Chondrocyte (in vitro differentiated cells): Measurements from ENCODE around the gene CCDC7. TPM values are rescaled to one million over a fixed set of nuclear protein-coding genes. Genes with fewer than 3 reads are reported as not detected.
"Not testable (repeated sequence)": the region's sequence is repeated elsewhere in the genome, so short reads cannot be mapped to it uniquely, and the experiment has no call there.

Source experiments
- DNase-seq: peaks from one replicate; pipeline ENCODE4 v3.0.0; 2021; ENCODE audit warnings: mixed read lengths, low spot score
- H3K27ac Mint-ChIP-seq: one replicate; pipeline ENCODE4 v1.8.0; 2021; ENCODE audit warnings: mild to moderate bottlenecking, moderate library complexity, mixed read lengths; ENCODE audit not compliant: unreplicated experiment
- H3K27me3 Mint-ChIP-seq: 2 replicates; pipeline ENCODE4 v1.8.0; 2021; ENCODE audit warnings: low read depth, mixed read lengths
- H3K36me3 Mint-ChIP-seq: 2 replicates; pipeline ENCODE4 v1.8.0; 2021; ENCODE audit warnings: low read depth, mixed read lengths
- H3K4me1 Mint-ChIP-seq: 2 replicates; pipeline ENCODE4 v1.8.0; 2021; ENCODE audit warnings: low read depth, mild to moderate bottlenecking, mixed read lengths
- H3K4me3 Mint-ChIP-seq: one replicate; pipeline ENCODE4 v1.8.0; 2021; ENCODE audit warnings: mild to moderate bottlenecking, moderate library complexity, mixed read lengths; ENCODE audit not compliant: unreplicated experiment
- H3K9me3 Mint-ChIP-seq: 2 replicates; pipeline ENCODE4 v1.8.0; 2021; ENCODE audit warnings: low read depth, mixed read lengths
- CTCF ChIP-seq: fragments of 200-600 bp; sonication (generic); IDR thresholded peaks from 2 replicates; pipeline ENCODE4 v1.5.0; 2021; ENCODE audit warnings: antibody characterized with exemption, mild to moderate bottlenecking, moderate library complexity
- total RNA-seq: library from RNA; stranded (reverse); gene quantifications from 3 replicates; pipeline ENCODE4 v1.2.1, GENCODE V29; 2021

CCDC7 gene
- total RNA-seq, 1 donor from 2014 or later, result 7.0 TPM

DNA sequence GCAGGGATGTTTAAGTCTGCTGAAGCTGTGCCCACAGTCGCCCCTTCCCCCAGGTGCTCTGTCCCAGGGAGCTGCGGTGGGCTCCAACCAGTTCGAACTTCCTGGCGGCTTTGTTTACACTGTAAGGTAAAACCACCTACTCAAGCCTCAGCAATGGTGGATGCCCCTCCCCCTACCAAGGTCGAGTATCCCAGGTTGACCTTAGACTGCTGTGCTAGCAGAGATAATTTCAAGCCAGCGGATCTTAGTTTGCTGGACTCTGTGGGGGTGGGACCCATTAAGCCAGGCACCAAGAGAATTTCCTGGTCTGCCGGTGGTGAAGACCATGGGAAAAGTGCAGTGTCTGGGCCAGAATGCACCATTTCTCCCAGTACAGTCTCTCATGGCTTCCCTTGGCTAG, 56.0 kb downstream of the CCDC7 start:
- Mint-ChIP-seq H3K27me3 (no peaks in the 10 kb centered on the region), H3K9me3 (peaks cover 23% of the 10 kb centered on the region), H3K4me3 (no peak overlapping the region), H3K36me3 (peaks cover 29% of the 10 kb centered on the region), H3K27ac (no peak overlapping the region), H3K4me1 (no peaks in the 10 kb centered on the region)
- no peak for TF ChIP-seq CTCF
- DNase-seq, result no peak

- H3K4me1 Mint-ChIP-seq, H3K27me3 Mint-ChIP-seq, H3K27ac Mint-ChIP-seq, H3K4me3 Mint-ChIP-seq: not testable (repeated sequence)
- peaks cover 18% of the 10 kb centered on the region for H3K36me3 Mint-ChIP-seq
- H3K9me3 Mint-ChIP-seq, result peaks cover 15% of the 10 kb centered on the region
- peak; percentile 78 for DNase-seq
Observed at GRCh38 chr10:32505762-32506420, 60.0 kb downstream of the CCDC7 start.

DNA sequence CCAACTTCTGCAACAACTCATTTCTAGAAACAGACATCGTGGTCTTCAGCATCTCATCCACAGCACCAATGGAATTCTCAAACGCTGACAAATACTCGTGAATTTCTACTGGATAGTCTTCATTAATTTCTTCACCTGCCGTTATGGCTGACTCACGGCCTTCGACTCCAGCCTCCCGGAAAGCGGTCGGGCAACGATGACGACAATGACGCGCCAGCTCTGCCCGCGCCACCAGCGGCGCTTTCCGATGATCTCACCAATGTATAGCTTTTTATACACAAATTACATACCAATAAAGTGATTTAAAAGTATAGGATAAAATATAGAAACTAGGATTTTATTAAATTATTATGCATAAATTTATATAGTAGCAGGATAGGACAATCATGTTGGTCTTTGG, 65.7 kb downstream of the CCDC7 start:
- H3K36me3 Mint-ChIP-seq, result peaks cover 4% of the 10 kb centered on the region

GRCh38 chr10:32516567-32517495, 70.9 kb downstream of the CCDC7 start:
- no peak for DNase-seq
- peaks cover 12% of the 10 kb centered on the region for H3K36me3 Mint-ChIP-seq

More for the DNA sequence above, 65.7 kb downstream of the CCDC7 start:
- H3K27me3 Mint-ChIP-seq, result no peaks in the 10 kb centered on the region
- no peak for DNase-seq
- TF ChIP-seq CTCF, result no peak
- H3K4me1 Mint-ChIP-seq, result no peaks in the 10 kb centered on the region
- H3K4me3 Mint-ChIP-seq, result no peak overlapping the region
- H3K9me3 Mint-ChIP-seq, result no peaks in the 10 kb centered on the region
- no peak overlapping the region for H3K27ac Mint-ChIP-seq

GRCh38 chr10:32530231-32530630, 84.3 kb downstream of the CCDC7 start:
- Mint-ChIP-seq H3K27me3 (no peaks in the 10 kb centered on the region), H3K27ac (no peak overlapping the region), H3K4me3 (no peak overlapping the region), H3K9me3 (peaks cover 15% of the 10 kb centered on the region), H3K36me3 (peaks cover 8% of the 10 kb centered on the region), H3K4me1 (no peaks in the 10 kb centered on the region)
- no peak for TF ChIP-seq CTCF
- no peak for DNase-seq

More at GRCh38 chr10:32516567-32517495, 70.9 kb downstream of the CCDC7 start:
- Mint-ChIP-seq H3K9me3 (peaks cover 19% of the 10 kb centered on the region), H3K27me3 (no peaks in the 10 kb centered on the region), H3K4me3 (no peak overlapping the region), H3K4me1 (no peaks in the 10 kb centered on the region), H3K27ac (no peak overlapping the region)
- TF ChIP-seq CTCF, result no peak
